IPS-NIHi7 (cell line): Measurements from ENCODE around the gene KLF15.
"Not testable (repeated sequence)": the region's sequence is repeated elsewhere in the genome, so short reads cannot be mapped to it uniquely, and the experiment has no call there.

Experiments used
- DNase-seq: peaks from one replicate; pipeline ENCODE4 v3.0.0; 2012; ENCODE audit warnings: mixed read lengths; ENCODE audit errors: extremely low spot score

KLF15 gene

DNA sequence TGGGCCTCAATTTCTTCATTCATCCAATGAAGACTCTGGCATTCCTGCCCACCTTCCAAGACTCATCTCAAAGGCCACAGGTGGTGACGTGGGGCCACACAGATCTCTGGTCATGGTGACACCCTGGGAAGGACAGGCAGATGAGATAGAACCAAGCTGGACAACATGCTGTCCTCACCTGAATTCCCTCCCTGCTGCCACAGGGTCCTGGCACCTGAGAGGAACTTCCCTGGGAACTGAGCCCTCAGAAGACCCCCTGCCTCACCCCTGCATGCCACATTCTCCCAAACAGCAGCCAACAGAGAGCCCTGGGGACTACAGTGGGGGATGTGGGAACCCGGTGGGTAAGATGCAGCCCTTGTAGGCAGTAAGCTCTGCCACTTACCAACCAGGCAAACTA lies 10.7 kb downstream of the KLF15 start:
- DNase-seq: no peak

DNA sequence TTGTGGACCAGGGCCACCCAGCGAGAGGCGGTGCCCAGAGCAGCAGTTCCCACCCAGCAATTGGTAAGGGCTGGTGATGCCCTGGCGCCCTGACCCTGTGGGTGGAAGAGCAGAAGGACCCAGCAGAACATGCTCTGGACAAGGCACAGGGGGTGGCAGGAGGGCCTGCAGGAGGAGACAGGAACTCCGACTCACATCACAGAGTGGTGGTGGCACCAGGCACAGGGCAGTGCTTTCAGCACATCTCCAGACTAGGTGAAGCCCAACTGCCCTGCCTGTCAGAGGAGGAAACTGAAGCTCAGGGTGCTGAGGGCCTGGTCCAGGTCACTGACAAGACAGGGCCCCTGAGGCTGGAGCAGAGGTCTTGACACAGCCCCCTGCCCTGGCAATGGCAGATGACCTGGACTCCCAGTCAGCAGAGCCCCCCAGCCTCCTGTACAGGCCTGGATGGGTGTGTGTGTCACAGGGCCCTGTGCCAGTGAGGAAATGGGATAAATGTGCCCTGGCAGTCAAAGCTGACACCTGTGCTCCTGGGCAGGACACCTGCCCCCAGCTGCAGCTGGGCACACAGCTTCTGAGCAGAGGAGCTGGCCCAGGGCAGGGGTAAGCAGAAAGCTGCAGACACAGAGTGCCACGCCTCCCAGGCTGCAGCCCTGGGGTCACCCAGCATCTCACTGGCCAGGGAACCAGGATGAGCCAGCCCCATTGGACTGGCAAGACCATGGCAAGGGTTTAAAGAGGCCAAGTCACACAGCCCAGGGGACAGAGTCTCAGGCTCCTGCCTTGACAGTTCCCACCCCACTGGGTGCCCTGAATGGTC lies 11.4 kb downstream of the KLF15 start:
- DNase-seq: no peak

DNA sequence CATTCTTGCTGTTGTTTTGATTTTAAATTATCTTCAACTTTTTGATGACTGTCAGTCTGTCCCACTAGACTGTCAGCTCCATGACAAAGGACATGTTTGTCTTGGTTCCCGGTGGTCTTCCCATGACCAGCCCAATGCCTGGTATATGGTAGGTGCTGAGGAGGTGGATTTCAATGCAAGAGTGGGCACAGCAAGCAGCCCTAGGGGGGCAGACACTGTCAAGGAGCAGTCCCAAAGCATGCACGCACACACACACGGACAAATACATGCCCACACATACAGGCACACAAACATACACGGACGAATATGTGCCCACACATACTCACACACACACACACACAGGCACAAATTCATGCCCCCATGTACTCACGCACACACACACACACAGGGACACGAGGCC lies 12.0 kb downstream of the KLF15 start:
- DNase-seq: no peak

DNA sequence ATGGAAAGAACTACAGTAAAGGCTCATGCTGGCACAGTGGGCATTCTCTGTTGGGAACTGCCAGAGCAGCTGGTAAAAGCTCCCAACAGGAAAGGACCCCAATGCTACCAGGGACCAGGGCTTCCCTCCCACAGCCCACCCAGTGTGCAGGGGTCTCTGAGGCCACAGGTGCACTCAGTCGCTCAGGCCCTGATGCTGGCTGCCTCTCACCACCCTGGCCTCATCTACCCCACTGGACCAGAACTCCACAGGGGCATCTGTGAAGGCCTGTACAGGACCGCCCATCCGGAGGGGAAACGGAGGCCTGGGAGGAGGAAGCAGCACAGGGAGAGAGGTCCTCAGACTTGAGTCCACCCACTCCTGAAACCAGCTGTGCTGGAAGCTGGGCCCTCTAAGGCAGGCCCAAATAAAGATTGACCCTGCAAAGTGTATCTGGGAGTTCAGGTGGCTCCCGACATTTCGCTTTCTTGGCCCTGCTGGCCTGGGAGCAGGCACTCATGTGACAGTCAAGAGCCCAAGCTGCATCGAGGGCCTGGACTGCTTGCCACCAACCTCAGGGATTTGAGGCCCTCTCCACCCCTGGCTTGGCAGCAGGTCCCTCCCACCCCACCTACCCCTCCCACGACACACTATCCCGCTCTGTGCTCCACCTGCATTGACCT lies 12.7 kb downstream of the KLF15 start:
- DNase-seq: no peak

DNA sequence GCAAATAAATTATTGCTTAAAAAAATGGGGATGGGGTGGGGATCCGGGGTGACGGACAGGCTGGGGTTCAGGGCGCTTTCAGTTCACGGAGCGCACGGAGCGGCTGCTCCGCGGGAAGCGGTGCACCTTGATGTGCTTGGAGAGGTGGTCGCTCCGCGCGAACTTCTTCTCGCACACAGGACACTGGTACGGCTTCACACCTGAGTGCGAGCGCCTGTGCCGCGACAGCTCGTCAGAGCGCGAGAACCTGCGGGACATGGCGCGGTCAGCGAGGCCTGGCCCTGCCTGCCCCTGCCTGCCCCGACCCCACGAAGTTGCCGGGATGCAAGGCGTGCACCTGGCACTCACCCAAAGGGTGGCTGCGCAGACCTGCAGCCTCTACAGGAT lies 13.6 kb downstream of the KLF15 start:
- no peak for DNase-seq

DNA sequence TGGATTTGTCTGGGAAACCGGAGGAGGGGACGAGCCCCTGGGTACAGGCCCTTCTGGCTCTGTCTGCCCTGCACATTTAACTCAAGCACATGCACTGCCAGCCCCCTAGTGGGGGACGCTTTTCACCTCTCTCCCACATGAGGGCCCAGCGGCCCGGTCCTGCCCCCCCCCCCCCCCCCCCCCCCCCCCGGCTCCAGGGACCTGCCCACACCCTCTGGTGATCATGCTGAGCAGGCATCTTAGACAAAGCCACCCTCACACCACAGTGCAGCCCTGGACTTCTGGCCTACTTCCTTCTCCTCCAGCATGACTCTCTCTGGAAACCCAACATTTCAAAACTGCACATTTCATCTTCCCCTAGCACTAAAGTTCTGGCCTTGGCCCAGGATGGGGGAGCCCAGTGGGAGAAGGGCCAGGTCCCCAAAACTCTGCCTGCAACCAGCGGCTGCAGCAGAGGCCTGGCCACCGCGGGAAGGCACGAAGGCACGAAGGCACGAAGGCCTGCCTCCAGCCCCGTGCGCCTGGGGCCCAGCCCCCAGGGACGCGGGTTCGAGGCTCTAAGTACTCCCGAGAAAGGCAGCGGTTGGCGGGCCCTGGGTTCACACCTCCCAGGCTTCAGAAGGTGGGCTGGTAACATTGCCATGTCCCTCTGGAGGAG lies 14.1 kb downstream of the KLF15 start:
- DNase-seq: peak; percentile 72

DNA sequence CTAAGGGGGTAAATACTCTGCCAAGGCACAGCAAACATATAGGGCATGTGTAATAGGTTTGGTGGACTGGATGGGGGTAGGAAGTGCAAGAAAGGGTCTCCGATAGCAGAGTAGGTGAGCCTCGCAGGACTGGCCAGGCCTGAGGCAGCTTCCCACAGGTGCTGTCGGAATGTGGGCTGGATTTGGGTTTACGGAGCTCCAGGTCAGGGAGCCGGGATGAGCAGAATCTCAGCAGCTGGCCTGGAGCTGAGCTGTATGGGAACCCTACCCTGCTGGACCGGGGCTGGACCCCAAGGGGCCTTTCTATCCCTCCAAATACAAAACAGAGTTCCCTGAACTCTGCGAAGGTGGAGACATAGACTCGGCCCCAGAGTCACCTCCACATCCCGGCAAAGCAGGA lies 15.0 kb downstream of the KLF15 start:
- DNase-seq: no peak

DNA sequence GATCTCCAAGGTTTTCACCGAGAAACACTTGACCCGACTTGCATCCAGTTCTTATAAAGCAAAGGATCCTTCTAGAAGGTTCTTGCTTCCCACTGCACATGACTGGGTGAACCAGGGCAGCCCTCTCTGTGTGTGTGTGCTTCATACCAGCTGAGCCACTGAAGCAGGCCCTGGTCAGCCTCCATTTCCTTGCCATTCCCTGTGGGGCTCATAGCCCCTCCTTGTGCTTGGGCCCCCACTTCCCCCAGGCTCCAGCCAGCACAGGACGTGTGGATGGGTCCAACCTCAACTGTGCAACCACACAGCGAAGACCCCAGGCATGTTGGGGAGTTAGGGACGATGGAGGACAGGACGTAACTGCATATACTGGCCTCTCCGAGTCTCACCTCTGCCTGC lies 15.5 kb downstream of the KLF15 start:
- DNase-seq: no peak

DNA sequence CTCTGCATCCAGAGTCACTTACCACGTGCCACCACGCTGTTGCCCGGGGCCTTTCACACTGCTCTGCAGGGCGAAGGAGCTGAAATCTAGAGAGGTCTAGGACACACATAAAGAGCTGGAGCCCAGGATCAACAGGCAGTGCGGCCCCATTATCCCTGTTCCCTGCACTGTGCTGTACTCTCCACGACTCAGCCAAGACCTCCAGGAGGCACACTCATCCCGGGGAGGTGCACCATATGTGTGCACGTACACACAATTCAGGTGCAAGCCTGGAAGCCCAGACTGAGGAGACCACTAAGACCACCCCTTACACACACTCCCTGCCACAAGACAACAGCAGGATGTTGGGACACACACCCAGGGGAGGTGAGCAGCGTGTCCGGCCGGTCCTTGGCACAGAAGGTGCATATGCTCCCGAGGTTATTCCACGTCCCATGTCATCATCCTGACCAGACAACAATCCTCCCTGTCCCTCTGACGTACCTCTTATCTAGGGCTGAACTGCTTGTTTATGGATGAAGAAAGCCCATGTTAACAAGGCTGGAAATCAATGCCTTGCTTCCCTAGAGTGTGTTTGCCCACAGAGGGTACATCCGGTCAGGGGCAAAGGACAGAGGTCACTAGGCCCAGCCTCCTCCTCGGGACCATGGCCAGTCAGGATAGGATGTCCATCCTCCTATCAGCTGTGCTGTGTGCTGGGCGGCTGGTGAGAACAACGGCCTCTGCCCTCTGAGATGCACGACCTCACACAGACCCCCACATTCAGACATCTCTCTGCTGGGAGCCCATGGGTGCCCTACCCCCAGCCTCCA lies 16.1 kb downstream of the KLF15 start:
- no peak for DNase-seq

DNA sequence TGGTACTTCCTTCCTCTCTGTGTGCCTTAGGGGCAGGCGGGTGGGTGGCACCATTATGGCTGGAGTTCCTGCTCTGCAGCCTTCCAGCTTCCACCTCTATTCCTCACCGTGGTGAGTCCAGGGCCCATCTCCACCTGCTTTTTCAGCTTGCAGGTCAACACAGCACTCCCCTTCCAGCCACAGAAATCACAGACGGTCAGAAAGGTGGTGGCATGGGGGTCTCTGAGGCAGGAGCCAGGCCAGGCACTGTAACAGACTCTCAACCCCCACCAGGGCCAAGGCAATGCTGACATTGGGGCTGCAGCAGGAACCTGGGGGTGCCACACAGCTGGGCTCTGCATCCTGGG lies 16.6 kb downstream of the KLF15 start:
- DNase-seq: no peak

DNA sequence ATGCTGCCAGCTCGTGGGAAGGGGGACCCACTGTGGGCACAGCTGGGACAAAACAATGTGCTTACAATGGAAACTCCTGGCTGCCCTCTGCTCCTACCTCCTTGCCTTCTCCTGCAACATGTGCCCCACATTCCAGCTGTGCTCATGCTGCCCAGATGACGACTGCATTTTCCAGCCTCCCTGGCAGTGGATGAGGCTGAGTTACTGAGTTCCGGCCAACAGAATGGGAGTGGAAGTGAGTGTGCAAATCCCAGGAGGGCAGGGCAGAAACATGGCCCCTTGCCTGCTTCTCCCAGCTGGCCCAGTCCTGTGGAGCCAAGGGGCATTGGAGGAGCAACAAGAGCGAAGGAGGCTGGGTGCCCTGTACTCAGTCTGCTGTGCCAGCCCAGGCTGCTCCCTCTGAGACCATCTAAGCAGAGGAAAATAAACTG lies 17.1 kb downstream of the KLF15 start:
- no peak for DNase-seq

DNA sequence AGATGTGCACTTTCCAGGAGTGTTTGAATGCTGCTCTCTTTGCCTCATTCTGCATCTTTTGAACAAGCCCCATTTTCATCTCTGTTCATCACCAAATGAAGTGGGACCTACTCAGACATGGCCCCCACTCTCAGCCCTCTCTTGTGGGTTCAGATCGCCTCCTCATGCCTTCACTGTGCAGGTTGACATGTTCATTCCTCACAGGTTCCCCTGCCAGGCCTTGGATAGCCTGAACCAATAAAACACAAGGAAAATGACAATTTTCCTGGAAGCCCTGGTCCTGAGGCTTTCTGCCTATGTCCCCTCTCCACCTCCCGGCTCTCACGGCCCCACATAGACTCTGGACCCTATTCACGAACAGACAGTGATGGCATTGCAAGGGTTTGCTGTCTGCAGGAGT lies 17.7 kb downstream of the KLF15 start:
- no peak for DNase-seq

DNA sequence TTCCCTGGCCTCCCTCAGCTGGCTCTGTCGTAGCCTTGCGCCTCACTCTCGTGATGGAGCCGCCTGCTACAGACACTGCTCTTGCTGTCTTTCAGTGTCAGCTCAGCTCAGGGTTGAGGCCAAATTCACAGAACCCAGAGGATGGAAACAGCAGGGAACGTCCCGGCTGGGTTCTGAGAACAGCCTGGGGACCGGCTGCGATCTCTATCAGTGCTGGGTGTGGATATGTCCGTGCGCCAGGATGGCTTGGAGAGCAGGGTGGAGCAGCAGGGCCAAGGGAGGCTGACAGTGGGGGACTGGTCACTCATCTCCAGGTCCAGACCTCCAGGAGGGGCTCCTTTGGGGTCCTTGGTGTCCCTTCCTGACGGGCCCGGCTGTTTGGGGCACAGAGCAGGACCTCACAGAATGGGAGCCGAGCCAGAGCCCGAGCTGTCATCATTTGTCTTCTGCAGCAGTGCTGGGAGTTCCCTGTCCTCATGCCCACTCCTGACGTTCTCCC lies 18.4 kb downstream of the KLF15 start:
- DNase-seq: no peak

DNA sequence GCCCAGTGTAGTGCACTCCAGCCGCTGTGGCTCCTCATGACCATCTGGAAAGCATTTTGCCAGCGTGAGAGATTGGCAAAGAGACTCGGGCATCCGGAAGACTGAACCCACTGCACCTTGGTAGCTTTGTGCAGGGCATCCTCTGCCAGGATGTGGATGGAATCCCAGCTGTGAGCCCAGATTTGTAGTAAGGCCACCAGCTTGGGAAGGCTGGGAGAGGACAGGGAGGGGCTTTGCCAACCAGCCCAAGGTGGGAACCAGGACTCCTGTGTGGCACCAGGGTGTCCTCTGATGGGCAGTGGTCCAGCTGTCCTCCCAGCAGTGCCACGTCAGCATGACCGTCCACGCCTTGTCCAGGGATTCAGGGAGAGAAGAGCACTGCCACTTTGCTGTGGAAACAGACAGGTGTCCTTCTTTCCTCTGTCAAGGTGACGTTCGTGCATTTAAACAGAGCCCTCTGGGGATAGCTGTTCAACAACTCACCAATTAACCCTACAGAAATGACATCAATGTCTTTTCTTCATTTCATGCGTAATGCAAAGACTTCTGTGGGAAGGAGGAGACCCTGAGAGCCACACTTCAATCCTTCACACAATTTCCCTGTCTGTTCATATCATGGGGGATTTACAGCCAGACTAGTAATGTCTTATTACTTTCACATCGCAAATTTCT lies 19.1 kb downstream of the KLF15 start:
- no peak for DNase-seq

DNA sequence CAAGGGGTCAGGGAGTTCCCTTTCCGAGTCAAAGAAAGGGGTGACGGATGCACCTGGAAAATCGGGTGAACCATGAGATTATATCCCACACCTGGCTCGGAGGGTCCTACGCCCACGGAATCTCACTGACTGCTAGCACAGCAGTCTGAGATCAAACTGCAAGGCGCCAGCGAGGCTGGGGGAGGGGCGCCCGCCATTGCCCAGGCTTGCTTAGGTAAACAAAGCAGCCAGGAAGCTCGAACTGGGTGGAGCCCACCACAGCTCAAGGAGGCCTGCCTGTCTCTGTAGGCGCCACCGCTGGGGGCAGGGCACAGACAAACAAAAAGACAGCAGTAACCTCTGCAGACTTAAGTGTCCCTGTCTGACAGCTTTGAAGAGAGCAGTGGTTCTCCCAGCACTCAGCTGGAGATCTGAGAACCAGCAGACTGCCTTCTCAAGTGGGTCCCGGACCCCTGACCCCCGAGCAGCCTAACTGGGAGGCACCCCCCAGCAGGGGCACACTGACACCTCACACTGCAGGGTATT lies 25.3 kb downstream of the KLF15 start:
- DNase-seq: not testable (repeated sequence)

DNA sequence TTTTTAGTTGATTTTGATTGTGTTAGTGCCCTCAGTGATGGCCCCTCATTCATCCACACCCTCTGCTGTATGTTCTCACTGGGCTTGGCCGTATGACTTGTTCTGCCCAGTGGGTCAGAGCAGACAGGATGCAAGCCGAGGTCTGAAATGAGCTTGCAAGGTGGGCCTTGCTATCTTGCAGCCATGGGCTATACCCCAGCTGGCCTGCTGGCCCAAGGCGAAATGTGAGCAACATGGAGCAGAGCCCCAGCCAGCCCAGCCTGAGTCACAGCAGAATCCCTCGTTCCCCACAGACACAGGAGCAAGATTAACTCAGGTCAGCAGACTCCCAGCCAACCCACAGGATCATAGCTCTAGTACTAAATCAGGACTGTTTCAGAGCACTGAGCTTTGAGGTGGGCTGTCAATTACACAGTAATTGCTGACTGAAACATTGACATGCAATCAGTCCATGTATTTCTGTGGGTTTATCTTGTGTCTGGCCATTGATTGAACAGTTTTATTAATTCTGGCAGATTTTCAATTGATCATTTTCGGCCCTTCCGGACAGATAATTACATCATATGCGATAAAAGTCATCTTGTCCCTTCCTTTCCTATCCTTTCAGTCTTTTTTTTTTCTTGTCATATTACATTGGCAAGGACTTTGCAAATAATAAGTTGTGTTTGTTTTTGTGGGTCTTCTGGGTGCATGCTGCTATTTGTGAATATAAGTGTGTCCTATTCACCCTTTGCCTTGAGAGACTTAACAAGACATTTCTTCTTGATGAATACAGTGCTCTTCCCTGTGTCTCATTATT lies 27.1 kb downstream of the KLF15 start:
- no peak for DNase-seq

DNA sequence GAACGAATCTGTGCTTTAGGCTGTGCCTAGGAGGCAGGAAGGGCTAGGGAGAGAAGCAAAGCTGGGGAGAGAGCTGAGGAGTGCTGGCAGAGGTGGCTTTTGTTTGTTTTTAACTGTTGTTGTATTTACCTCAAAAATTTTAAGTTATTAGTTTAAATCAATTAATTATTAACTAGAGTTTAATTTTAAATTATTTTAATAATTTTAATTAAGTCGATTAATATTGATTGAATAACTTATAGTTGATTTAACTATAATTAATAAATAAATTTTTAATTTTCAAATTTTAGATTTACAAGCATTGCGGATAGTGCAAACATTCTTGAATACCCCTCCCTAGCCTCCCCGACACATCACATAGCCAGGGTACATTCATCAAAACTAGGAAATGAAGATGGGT lies 30.6 kb downstream of the KLF15 start:
- no peak for DNase-seq

DNA sequence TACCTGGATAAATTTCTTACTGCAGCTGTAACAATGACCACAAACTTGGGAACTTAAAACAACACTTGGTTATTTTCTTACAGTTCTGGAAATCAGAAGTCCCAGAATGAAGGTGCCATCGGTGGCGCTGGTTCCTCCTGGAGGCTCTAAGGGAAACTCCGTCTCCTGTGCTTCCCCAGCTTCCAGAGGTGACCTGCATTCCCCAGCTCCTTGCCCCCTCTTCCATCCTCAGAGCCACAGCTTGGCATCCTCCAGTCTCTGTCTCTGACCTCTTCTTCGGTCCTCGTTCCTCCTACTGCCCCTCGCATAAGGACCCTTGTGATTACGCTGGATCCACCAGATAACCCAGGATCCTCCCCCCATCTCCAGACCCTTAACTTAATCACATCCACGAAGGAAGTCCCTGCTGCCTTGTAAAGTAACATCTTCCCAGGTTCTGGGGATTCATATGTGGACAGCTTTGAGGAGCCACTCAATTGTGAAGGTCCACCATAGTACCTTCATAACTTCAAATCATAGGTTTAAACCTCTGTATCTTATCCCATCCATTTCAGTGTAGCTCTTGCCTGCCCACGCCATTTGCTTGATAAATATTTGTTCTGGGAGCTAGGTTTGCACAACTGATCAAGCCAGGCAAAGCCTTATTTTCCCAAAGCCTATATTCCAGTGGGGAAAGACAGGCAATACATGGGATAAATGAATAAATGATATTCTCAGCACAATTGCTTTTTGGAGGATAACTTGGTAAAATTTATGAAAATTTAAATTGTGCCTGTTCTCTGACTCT lies 34.8 kb downstream of the KLF15 start:
- DNase-seq: no peak

DNA sequence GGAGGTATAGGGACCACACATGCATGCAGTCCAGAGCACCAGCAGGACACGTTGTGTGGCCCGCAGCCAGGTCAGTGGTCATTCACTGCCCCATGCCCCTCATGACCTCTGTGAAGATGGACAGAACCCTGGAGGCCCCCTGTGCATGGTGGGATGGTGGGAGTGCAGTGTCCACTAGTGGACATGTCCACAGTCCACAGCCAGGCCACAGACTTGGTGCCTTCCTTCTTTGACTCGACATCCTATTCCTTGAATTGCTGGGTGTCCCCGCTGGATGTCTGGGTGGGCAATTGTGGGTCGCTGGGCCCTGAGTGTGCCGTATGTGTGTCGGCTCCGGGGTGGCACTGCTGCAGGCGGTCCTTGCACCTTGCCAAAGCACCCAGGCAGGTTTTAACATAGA lies 35.7 kb downstream of the KLF15 start:
- no peak for DNase-seq
